GM23338 (cell line): ENCODE measurements around the gene CACNG1. TPM values are rescaled to one million over a fixed set of nuclear protein-coding genes. Genes with fewer than 3 reads are reported as not detected.

Experiments used
- ATAC-seq: fragments of 200-7000 bp; cut with Tn5 transposase; 3 replicates; pipeline ENCODE4 v1.9.1; 2020
- DNase-seq: peaks from one replicate; pipeline ENCODE4 v3.0.0-alpha.2; 2015; ENCODE audit warnings: low spot score
- H2AFZ ChIP-seq: fragments of 200-600 bp; sonication (generic); 2 replicates; pipeline ENCODE4 v1.8.0; 2016; ENCODE audit warnings: antibody characterized with exemption, mild to moderate bottlenecking, moderate library complexity
- H3F3A ChIP-seq: fragments of 200-600 bp; sonication (generic); replicated peaks from 2 replicates; pipeline ENCODE4 v1.8.0; 2017; ENCODE audit warnings: antibody characterized with exemption, mixed run types, low read depth
- H3K27ac ChIP-seq: fragments of 200-600 bp; sonication (generic); 2 replicates; pipeline ENCODE4 v1.6.1; 2016; ENCODE audit warnings: low read depth
- H3K27me3 ChIP-seq: fragments of 200-600 bp; sonication (generic); 2 replicates; pipeline ENCODE4 v1.8.0; 2016; ENCODE audit warnings: mild to moderate bottlenecking, mixed run types, moderate library complexity; ENCODE audit not compliant: insufficient read depth
- H3K36me3 ChIP-seq: fragments of 200-600 bp; sonication (generic); 2 replicates; pipeline ENCODE4 v1.8.0; 2016; ENCODE audit warnings: mild to moderate bottlenecking; ENCODE audit not compliant: insufficient read depth
- H3K4me1 ChIP-seq: fragments of 200-600 bp; sonication (generic); 2 replicates; pipeline ENCODE4 v1.8.0; 2016; ENCODE audit warnings: mild to moderate bottlenecking, moderate library complexity; ENCODE audit not compliant: insufficient read depth
- H3K4me2 ChIP-seq: fragments of 200-600 bp; sonication (generic); 2 replicates; pipeline ENCODE4 v1.7.1; 2017; ENCODE audit warnings: mixed run types
- H3K4me3 ChIP-seq: fragments of 200-600 bp; sonication (generic); 2 replicates; pipeline ENCODE4 v1.6.1; 2016; ENCODE audit warnings: mixed run types
- H3K79me2 ChIP-seq: fragments of 200-600 bp; sonication (generic); replicated peaks from 2 replicates; pipeline ENCODE4 v1.8.0; 2017; ENCODE audit warnings: mild to moderate bottlenecking; ENCODE audit not compliant: insufficient read depth
- H3K9me2 ChIP-seq: fragments of 200-600 bp; sonication (generic); 2 replicates; pipeline ENCODE4 v1.8.0; 2017; ENCODE audit not compliant: insufficient read depth
- H4K20me1 ChIP-seq: fragments of 200-600 bp; sonication (generic); replicated peaks from 2 replicates; pipeline ENCODE4 v1.8.0; 2017; ENCODE audit warnings: mild to moderate bottlenecking; ENCODE audit not compliant: insufficient read depth
- H3K27ac Mint-ChIP-seq: 2 replicates; pipeline ENCODE4 v1.8.0; 2020; ENCODE audit warnings: inconsistent platforms, mild to moderate bottlenecking, moderate library complexity, mixed read lengths
- H3K27me3 Mint-ChIP-seq: 3 replicates; pipeline ENCODE4 v1.8.0; 2022; ENCODE audit warnings: low read depth, mild to moderate bottlenecking, moderate library complexity, mixed read lengths, inconsistent platforms; ENCODE audit not compliant: insufficient read depth, poor library complexity
- H3K36me3 Mint-ChIP-seq: 3 replicates; pipeline ENCODE4 v1.8.0; 2021; ENCODE audit warnings: low read depth, mild to moderate bottlenecking, inconsistent platforms, moderate library complexity, mixed read lengths
- H3K4me1 Mint-ChIP-seq: 3 replicates; pipeline ENCODE4 v1.8.0; 2020; ENCODE audit warnings: mild to moderate bottlenecking, inconsistent platforms, mixed read lengths
- H3K4me3 Mint-ChIP-seq: 3 replicates; pipeline ENCODE4 v1.8.0; 2021; ENCODE audit warnings: moderate library complexity, mild to moderate bottlenecking, inconsistent platforms, mixed read lengths
- H3K9me3 Mint-ChIP-seq: 3 replicates; pipeline ENCODE4 v1.8.0; 2020; ENCODE audit warnings: moderate library complexity, mild to moderate bottlenecking, inconsistent platforms, mixed read lengths
- CREB1 ChIP-seq: fragments of 250-450 bp; sonication (Bioruptor Pico); IDR thresholded peaks from 2 replicates; pipeline ENCODE4 v1.5.0; 2020; ENCODE audit warnings: low read depth, mild to moderate bottlenecking, moderate library complexity
- EZH2phosphoT487 ChIP-seq: fragments of 200-600 bp; sonication (generic); IDR thresholded peaks from one replicate; pipeline ENCODE4 v1.8.1; 2018; ENCODE audit warnings: antibody characterized with exemption; ENCODE audit not compliant: unreplicated experiment
- JUNB ChIP-seq: IDR thresholded peaks from one replicate; pipeline ENCODE4 v1.6.1; 2016; ENCODE audit warnings: antibody characterized with exemption; ENCODE audit not compliant: unreplicated experiment
- NANOG ChIP-seq: IDR thresholded peaks from 2 replicates; pipeline ENCODE4 v1.6.1; 2016; ENCODE audit warnings: antibody characterized with exemption, borderline replicate concordance
- POLR2AphosphoS5 ChIP-seq: IDR thresholded peaks from 2 replicates; pipeline ENCODE4 v1.6.1; 2016; ENCODE audit warnings: antibody characterized with exemption, low read depth
- ZNF114 ChIP-seq: fragments of 250-450 bp; sonication (Bioruptor Pico); IDR thresholded peaks from 2 replicates; pipeline ENCODE4 v1.5.0; 2020; ENCODE audit warnings: mild to moderate bottlenecking, moderate library complexity
- ZNF331 ChIP-seq: fragments of 250-450 bp; sonication (Bioruptor Pico); IDR thresholded peaks from 2 replicates; pipeline ENCODE4 v1.5.0; 2020; ENCODE audit warnings: low read depth, mild to moderate bottlenecking, moderate library complexity
- polyA plus RNA-seq: library from polyadenylated mRNA; unstranded; fragments of >200 nt; fragmentation: Nextera tagmentation; extraction: Ambion mirVana; gene quantifications from 2 replicates; pipeline ENCODE4 v1.2.1, GENCODE V29; 2016
- total RNA-seq: library from RNA; depleted of rRNA; stranded (reverse); fragments of >200 nt; shearing (Covaris generic); gene quantifications from 2 replicates; pipeline ENCODE4 v1.2.3, GENCODE V29; 2014
- TF ChIP-seq, protein P1 (sequence below): IDR thresholded peaks from one replicate; pipeline ENCODE4 v1.6.1; 2018; ENCODE audit warnings: antibody characterized with exemption; ENCODE audit not compliant: unreplicated experiment
- TF ChIP-seq, protein P2 (sequence below), 2 experiments: fragments of 200-600 bp in 1 of 2; sonication (generic) in 1 of 2; conservative IDR thresholded peaks; 2 replicates each; pipeline versions ENCODE4 v1.5.1 to v1.6.1; 2016 to 2017; ENCODE audit warnings: antibody characterized with exemption in 2 of 2, low read depth in 2 of 2, mild to moderate bottlenecking in 2 of 2, moderate library complexity in 1 of 2
- TF ChIP-seq, protein P3 (sequence below): IDR thresholded peaks from 2 replicates; pipeline ENCODE4 v1.6.1; 2016; ENCODE audit warnings: antibody characterized with exemption

The CACNG1 gene
- total and polyA plus RNA-seq, 2 experiments from 2014 or later = not detected

DNA sequence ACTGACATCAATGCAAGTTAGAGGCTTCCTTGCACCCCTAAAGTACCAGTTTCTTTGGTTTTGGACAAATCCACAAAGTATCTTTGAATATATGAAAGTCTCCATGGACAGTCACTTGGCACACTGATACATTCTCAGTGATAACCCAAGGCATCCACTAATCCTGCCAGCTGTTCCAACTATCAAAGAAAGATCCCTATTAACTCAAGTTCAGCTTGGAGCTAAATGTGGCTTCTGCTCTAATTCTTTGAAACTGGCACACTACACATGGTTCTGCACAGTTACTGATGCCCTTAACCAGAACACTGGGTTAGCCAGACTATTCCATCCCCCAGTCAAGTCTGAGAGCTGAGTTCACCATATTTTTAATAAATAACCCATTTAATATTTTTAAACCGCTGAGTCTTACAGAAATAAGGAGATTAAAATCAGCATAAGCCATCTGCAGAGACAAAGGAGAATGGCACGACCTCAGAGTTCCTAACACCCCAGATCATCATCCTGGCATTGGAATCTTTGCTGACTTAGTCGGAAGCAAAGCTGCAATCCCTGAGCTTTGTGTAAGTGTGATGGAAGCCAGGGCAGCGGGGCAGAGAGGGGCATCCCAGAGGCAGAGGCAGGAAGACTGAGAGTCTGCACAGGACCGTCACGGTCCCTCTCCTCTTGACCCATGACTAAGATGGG lies 6.3 kb downstream of the CACNG1 start:
- H3K9me2 ChIP-seq = no peaks in the 10 kb centered on the region
- 0 out of 2 replicates have a peak, but pooled peaks cover 4% of the 10 kb centered on the region for H3K36me3 ChIP-seq
- no peak overlapping the region for H3K27ac ChIP-seq
- Mint-ChIP-seq H3K9me3 (peaks cover 28% of the 10 kb centered on the region), H3K4me3 (no peak overlapping the region), H3K4me1 (no peaks in the 10 kb centered on the region), H3K36me3 (peaks cover 13% of the 10 kb centered on the region; the same call in 2 of the 3 replicates), H3K27ac (no peak overlapping the region), H3K27me3 (peaks cover 5% of the 10 kb centered on the region)
- no peaks in the 10 kb centered on the region for H3K27me3 ChIP-seq
- H3K4me1 ChIP-seq = no peaks in the 10 kb centered on the region
- H3K4me3 ChIP-seq = no peak overlapping the region
- TF ChIP-seq EZH2phosphoT487 = no peak
- no peak for TF ChIP-seq POLR2AphosphoS5
- TF ChIP-seq ZNF331 (CRISPR knock-in tag) = no peak
- TF ChIP-seq, protein P1, sequence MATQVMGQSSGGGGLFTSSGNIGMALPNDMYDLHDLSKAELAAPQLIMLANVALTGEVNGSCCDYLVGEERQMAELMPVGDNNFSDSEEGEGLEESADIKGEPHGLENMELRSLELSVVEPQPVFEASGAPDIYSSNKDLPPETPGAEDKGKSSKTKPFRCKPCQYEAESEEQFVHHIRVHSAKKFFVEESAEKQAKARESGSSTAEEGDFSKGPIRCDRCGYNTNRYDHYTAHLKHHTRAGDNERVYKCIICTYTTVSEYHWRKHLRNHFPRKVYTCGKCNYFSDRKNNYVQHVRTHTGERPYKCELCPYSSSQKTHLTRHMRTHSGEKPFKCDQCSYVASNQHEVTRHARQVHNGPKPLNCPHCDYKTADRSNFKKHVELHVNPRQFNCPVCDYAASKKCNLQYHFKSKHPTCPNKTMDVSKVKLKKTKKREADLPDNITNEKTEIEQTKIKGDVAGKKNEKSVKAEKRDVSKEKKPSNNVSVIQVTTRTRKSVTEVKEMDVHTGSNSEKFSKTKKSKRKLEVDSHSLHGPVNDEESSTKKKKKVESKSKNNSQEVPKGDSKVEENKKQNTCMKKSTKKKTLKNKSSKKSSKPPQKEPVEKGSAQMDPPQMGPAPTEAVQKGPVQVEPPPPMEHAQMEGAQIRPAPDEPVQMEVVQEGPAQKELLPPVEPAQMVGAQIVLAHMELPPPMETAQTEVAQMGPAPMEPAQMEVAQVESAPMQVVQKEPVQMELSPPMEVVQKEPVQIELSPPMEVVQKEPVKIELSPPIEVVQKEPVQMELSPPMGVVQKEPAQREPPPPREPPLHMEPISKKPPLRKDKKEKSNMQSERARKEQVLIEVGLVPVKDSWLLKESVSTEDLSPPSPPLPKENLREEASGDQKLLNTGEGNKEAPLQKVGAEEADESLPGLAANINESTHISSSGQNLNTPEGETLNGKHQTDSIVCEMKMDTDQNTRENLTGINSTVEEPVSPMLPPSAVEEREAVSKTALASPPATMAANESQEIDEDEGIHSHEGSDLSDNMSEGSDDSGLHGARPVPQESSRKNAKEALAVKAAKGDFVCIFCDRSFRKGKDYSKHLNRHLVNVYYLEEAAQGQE = no peak
- TF ChIP-seq, protein P2, sequence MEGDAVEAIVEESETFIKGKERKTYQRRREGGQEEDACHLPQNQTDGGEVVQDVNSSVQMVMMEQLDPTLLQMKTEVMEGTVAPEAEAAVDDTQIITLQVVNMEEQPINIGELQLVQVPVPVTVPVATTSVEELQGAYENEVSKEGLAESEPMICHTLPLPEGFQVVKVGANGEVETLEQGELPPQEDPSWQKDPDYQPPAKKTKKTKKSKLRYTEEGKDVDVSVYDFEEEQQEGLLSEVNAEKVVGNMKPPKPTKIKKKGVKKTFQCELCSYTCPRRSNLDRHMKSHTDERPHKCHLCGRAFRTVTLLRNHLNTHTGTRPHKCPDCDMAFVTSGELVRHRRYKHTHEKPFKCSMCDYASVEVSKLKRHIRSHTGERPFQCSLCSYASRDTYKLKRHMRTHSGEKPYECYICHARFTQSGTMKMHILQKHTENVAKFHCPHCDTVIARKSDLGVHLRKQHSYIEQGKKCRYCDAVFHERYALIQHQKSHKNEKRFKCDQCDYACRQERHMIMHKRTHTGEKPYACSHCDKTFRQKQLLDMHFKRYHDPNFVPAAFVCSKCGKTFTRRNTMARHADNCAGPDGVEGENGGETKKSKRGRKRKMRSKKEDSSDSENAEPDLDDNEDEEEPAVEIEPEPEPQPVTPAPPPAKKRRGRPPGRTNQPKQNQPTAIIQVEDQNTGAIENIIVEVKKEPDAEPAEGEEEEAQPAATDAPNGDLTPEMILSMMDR (conservative IDR thresholded peaks at IDR 0.05; ENCODE audit: low read depth in 2 of 2) = no peak
- TF ChIP-seq CREB1 (CRISPR knock-in tag) = no peak
- TF ChIP-seq JUNB = no peak
- TF ChIP-seq, protein P3, sequence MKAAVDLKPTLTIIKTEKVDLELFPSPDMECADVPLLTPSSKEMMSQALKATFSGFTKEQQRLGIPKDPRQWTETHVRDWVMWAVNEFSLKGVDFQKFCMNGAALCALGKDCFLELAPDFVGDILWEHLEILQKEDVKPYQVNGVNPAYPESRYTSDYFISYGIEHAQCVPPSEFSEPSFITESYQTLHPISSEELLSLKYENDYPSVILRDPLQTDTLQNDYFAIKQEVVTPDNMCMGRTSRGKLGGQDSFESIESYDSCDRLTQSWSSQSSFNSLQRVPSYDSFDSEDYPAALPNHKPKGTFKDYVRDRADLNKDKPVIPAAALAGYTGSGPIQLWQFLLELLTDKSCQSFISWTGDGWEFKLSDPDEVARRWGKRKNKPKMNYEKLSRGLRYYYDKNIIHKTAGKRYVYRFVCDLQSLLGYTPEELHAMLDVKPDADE = no peak
- no peak for TF ChIP-seq NANOG
- no peak for TF ChIP-seq ZNF114 (CRISPR knock-in tag)
- no peak overlapping the region for H3K4me2 ChIP-seq
- no peaks in the 10 kb centered on the region for H4K20me1 ChIP-seq
- no peaks in the 10 kb centered on the region for H3F3A ChIP-seq
- ATAC-seq (no peak), DNase-seq (no peak)
- no peak overlapping the region for H2AFZ ChIP-seq
- no peaks in the 10 kb centered on the region for H3K79me2 ChIP-seq
